ENCODE data around the gene POLR2L.

DNA sequence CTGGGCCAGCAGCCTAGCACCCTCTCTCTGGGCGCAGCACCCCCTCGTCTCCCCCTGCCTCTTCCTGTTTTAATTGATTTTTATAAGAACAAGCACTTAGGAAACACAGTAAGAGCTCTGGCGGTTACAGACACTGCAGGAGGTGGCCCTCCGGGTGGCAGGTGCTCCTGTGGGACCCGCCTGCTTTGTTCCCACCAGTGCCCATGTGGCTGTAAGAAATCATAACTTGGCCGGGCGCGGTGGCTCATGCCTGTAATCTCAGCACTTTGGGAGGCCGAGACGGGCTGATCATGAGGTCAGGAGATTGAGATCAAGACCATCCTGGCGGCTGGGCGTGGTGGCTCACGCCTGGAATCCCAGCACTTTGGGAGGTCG is 18.8 kb upstream of the POLR2L start:
- TF ChIP-seq POLR2A (IDR thresholded peaks at IDR 0.05; ENCODE audit: low read depth) = no peak
- TF ChIP-seq, protein P1, sequence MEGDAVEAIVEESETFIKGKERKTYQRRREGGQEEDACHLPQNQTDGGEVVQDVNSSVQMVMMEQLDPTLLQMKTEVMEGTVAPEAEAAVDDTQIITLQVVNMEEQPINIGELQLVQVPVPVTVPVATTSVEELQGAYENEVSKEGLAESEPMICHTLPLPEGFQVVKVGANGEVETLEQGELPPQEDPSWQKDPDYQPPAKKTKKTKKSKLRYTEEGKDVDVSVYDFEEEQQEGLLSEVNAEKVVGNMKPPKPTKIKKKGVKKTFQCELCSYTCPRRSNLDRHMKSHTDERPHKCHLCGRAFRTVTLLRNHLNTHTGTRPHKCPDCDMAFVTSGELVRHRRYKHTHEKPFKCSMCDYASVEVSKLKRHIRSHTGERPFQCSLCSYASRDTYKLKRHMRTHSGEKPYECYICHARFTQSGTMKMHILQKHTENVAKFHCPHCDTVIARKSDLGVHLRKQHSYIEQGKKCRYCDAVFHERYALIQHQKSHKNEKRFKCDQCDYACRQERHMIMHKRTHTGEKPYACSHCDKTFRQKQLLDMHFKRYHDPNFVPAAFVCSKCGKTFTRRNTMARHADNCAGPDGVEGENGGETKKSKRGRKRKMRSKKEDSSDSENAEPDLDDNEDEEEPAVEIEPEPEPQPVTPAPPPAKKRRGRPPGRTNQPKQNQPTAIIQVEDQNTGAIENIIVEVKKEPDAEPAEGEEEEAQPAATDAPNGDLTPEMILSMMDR (IDR thresholded peaks at IDR 0.05) = no peak
- no peak for TF ChIP-seq POLR2AphosphoS5 (IDR thresholded peaks at IDR 0.05)
